Spinal cord (tissue), 10 donors: ENCODE data around the gene PPP5C. TPM values are rescaled to one million over a fixed set of nuclear protein-coding genes. Genes with fewer than 3 reads are reported as not detected.
"Not testable (repeated sequence)": the region's sequence is repeated elsewhere in the genome, so short reads cannot be mapped to it uniquely, and the experiment has no call there.

Experiments used
- DNase-seq, 6 donors: peaks; one replicate each; pipeline versions ENCODE4 v3.0.0 to v3.0.0-alpha.2; 2013 to 2015; ENCODE audit warnings: low spot score in 6 of 6, low read depth in 4 of 6
- H3K27ac ChIP-seq: one replicate; pipeline ENCODE4 v1.5.1; 2013; ENCODE audit warnings: low read depth, low read length, control low read depth
- H3K27me3 ChIP-seq: one replicate; pipeline ENCODE4 v1.6.1; 2013; ENCODE audit warnings: low read length; ENCODE audit not compliant: control insufficient read depth, insufficient read depth
- H3K36me3 ChIP-seq: one replicate; pipeline ENCODE4 v1.6.1; 2013; ENCODE audit warnings: low read length; ENCODE audit not compliant: control insufficient read depth, insufficient read depth
- H3K4me1 ChIP-seq: one replicate; pipeline ENCODE4 v1.6.1; 2013; ENCODE audit warnings: low read length; ENCODE audit not compliant: control insufficient read depth, insufficient read depth
- H3K4me3 ChIP-seq: one replicate; pipeline ENCODE4 v1.5.1; 2013; ENCODE audit warnings: low read depth, low read length, control low read depth
- H3K9me3 ChIP-seq: one replicate; pipeline ENCODE4 v1.6.1; 2013; ENCODE audit warnings: low read length; ENCODE audit not compliant: control insufficient read depth, insufficient read depth
- WGBS: methylation state at CpG from one replicate; pipeline ENCODE4 v1.1.5; 2013; ENCODE audit warnings: missing lambda C conversion rate; ENCODE audit not compliant: insufficient coverage; 5-methylcytosine and 5-hydroxymethylcytosine counted together
- polyA plus RNA-seq, 2 donors: library from polyadenylated mRNA; unstranded; fragments of 120-200 nt; gene quantifications; one replicate each; pipeline ENCODE4 v1.2.1, GENCODE V29; 2013; ENCODE audit not compliant: insufficient read length in 2 of 2
- total RNA-seq, 2 donors: library from RNA; depleted of rRNA in 1 of 2; stranded (reverse); fragments of 120-200 nt in 1 of 2; fragments of >200 nt in 1 of 2; gene quantifications; one replicate each; pipeline versions ENCODE4 v1.2.3 to v1.2.4, GENCODE V29; 2013 to 2014
- donor health status: healthy.

Gene PPP5C
- total and polyA plus RNA-seq, 4 donors: 52.5 to 158 (median 110) TPM

GRCh38 chr19:46308510-46308909 is 38.4 kb upstream of the PPP5C start:
- 97% methylated on average over 13 of the region's 15 CpGs for WGBS
- no peaks in the 10 kb centered on the region for H3K9me3 ChIP-seq
- H3K4me1 ChIP-seq: peaks cover 7% of the 10 kb centered on the region
- H3K36me3 ChIP-seq: peaks cover 80% of the 10 kb centered on the region
- no peak overlapping the region for H3K4me3 ChIP-seq
- no peak overlapping the region for H3K27ac ChIP-seq
- DNase-seq: no peak
- H3K27me3 ChIP-seq: no peaks in the 10 kb centered on the region

GRCh38 chr19:46309056-46309455 is 37.8 kb upstream of the PPP5C start:
- no peaks in the 10 kb centered on the region for H3K9me3 ChIP-seq
- whole genome bisulfite sequencing: 92% methylated on average over 10 of the region's 10 CpGs
- H3K4me1 ChIP-seq: peaks cover 3% of the 10 kb centered on the region
- no peak overlapping the region for H3K27ac ChIP-seq
- no peaks in the 10 kb centered on the region for H3K27me3 ChIP-seq
- H3K4me3 ChIP-seq: no peak overlapping the region
- peaks cover 76% of the 10 kb centered on the region for H3K36me3 ChIP-seq
- DNase-seq: no peak

DNA sequence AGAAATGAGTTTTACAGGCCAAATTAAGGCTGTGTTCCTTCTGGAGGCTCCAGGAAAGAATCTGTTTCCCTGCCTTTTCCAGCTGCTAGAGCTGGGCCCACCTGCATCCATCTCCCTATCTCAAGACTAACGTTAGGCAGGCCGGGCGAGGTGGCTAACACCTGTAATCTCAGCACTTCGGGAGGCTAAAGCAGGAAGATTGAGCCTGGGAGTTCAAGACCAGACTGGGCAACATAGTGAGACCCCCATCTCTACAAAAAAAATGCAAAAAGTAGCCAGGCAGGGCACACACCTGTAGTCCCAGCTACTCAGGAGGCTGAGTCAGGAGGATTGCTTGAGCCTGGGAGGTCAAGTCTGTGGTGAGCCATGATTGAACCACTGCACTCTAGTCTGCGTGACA is 35.4 kb upstream of the PPP5C start:
- Histone ChIP-seq H3K4me1 (peaks cover 3% of the 10 kb centered on the region), H3K36me3 (peaks cover 57% of the 10 kb centered on the region), H3K9me3 (no peaks in the 10 kb centered on the region), H3K27ac (no peak overlapping the region), H3K4me3 (no peak overlapping the region), H3K27me3 (no peaks in the 10 kb centered on the region)
- WGBS: 98% methylated on average over 4 of the region's 5 CpGs
- DNase-seq: no peak

- H3K27ac ChIP-seq, H3K9me3 ChIP-seq, H3K4me3 ChIP-seq, H3K4me1 ChIP-seq, H3K27me3 ChIP-seq: not testable (repeated sequence)
- H3K36me3 ChIP-seq: peaks cover 57% of the 10 kb centered on the region
- no CpG with 5 or more reads among the region's 14 CpGs for WGBS
- DNase-seq: peak in 2 of 6 donors; percentile 25 to 44
Measured at GRCh38 chr19:46313540-46314469, 33.1 kb upstream of the PPP5C start.

- Histone ChIP-seq H3K27me3 (no peaks in the 10 kb centered on the region), H3K36me3 (peaks cover 45% of the 10 kb centered on the region), H3K4me3 (no peak overlapping the region), H3K9me3 (no peaks in the 10 kb centered on the region), H3K27ac (no peak overlapping the region), H3K4me1 (peaks cover 3% of the 10 kb centered on the region)
- no peak for DNase-seq
- WGBS: 95% methylated on average over 2 of the region's 2 CpGs
Measured at GRCh38 chr19:46317339-46317738, 29.5 kb upstream of the PPP5C start.

GRCh38 chr19:46319613-46320012 is 27.3 kb upstream of the PPP5C start:
- no CpG with 5 or more reads among the region's 6 CpGs for WGBS
- Histone ChIP-seq H3K27ac (no peak overlapping the region), H3K4me3 (no peak overlapping the region), H3K9me3 (no peaks in the 10 kb centered on the region), H3K27me3 (no peaks in the 10 kb centered on the region), H3K4me1 (no peaks in the 10 kb centered on the region), H3K36me3 (peaks cover 45% of the 10 kb centered on the region)
- DNase-seq: no peak

GRCh38 chr19:46320559-46320958 is 26.3 kb upstream of the PPP5C start:
- Histone ChIP-seq H3K27ac (no peak overlapping the region), H3K27me3 (no peaks in the 10 kb centered on the region), H3K9me3 (no peaks in the 10 kb centered on the region), H3K4me1 (no peaks in the 10 kb centered on the region), H3K4me3 (no peak overlapping the region), H3K36me3 (peaks cover 52% of the 10 kb centered on the region)
- DNase-seq: no peak
- 96% methylated on average over 5 of the region's 5 CpGs for WGBS

DNA sequence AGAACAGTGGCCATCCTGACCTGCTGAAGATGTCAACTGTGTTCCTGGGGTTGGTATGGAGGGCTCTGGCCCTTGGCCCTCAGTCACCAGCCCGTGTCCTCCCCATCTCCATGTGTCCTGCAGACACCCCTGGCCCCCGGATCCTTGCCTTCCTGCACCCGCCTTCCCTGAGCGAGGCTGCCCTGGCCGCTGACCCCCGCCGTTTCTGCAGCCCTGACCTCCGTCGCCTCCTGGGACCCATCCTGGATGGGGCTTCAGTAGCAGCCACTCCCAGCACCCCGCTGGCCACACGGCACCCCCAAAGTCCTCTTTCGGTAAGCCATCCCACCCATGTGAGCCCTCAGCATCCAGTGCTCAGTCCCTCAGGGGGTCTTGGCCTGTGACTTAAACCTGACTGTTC is 25.2 kb upstream of the PPP5C start:
- peaks cover 59% of the 10 kb centered on the region for H3K36me3 ChIP-seq
- no peaks in the 10 kb centered on the region for H3K27me3 ChIP-seq
- 94% methylated on average over 12 of the region's 12 CpGs for WGBS
- no peak overlapping the region for H3K4me3 ChIP-seq
- no peak for DNase-seq
- H3K27ac ChIP-seq: no peak overlapping the region
- H3K4me1 ChIP-seq: no peaks in the 10 kb centered on the region
- H3K9me3 ChIP-seq: peaks cover 3% of the 10 kb centered on the region

DNA sequence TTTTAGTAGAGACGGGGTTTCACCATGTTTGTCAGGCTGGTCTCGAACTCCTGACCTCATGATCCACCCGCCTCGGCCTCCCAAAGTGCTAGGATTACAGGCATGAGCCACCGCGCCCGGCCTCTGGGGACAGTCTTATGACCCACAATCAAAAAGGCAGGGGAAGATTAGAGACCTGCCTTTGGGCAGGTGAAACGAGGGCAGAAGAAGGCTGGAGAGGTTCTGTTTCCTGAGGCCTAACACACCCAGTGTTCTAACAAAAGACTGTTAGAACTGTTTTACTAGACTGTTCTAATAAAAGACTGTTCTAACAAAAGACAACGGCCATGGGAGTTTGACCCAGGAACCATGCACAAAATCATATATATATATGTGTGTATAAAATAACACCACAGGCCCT is 23.7 kb upstream of the PPP5C start:
- H3K27ac ChIP-seq, H3K4me3 ChIP-seq, DNase-seq, H3K9me3 ChIP-seq, H3K27me3 ChIP-seq, H3K4me1 ChIP-seq: not testable (repeated sequence)
- peaks cover 56% of the 10 kb centered on the region for H3K36me3 ChIP-seq
- WGBS: 89% methylated on average over 4 of the region's 9 CpGs

DNA sequence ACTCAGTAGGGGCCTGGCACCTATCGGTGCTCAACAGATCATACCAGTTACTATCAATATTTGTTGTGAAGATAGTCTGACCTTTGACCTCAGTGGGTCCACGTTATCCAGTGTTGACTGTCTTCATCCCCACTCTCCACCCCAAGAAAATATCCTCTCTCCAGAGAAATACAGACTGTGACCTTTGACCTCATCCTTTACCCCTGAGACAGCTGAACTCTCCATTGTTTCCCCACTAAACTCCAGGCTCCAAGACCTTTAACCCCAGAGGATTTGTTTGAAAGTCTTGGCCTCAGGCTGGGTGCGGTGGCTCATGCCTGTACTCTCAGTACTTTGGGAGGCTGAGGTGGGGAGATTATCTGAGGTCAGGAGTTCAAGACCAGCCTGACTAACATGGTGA is 22.6 kb upstream of the PPP5C start:
- H3K36me3 ChIP-seq: peaks cover 66% of the 10 kb centered on the region
- H3K4me1 ChIP-seq: no peaks in the 10 kb centered on the region

More for the DNA sequence above, 22.6 kb upstream of the PPP5C start:
- no peak for DNase-seq
- Histone ChIP-seq H3K27me3 (no peaks in the 10 kb centered on the region), H3K9me3 (peaks cover 7% of the 10 kb centered on the region), H3K4me3 (no peak overlapping the region), H3K27ac (no peak overlapping the region)
- 63% methylated on average over 1 of the region's 3 CpGs for WGBS
